ENCODE measurements around the gene NAB2. TPM values are rescaled to one million over a fixed set of nuclear protein-coding genes. Genes with fewer than 3 reads are reported as not detected.

Gene NAB2
- total and polyA plus RNA-seq, 4 donors = 18.0 to 42.8 (median 26.2) TPM

DNA sequence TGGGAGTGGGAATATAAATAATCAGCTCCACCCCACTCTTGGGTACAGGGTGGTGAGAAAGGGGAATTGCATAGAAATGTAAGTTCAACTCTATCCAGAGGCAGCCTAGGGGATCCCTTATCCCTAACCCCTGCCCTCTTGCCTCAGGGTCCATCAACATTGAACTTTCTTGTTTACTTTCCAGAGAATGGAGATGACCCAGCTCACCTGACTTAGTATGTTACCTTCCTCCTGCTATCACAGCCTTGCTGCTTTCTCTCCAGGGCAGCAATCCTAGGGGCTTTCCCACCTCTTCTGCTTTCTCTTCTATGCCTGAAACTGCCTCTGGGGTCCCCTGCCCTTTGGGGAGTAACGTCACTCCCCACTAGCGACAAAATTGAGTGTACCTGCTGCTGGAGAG is 42.0 kb downstream of the NAB2 start:
- DNase-seq (ENCODE audit: low read depth in 4 of 6, low spot score in 6 of 6) = no peak
- Histone ChIP-seq H3K36me3 (ENCODE audit: control insufficient read depth, insufficient read depth, low read length) (peaks cover 15% of the 10 kb centered on the region), H3K27me3 (ENCODE audit: control insufficient read depth, insufficient read depth, low read length) (no peaks in the 10 kb centered on the region), H3K4me1 (ENCODE audit: control insufficient read depth, insufficient read depth, low read length) (peaks cover 81% of the 10 kb centered on the region), H3K9me3 (ENCODE audit: control insufficient read depth, insufficient read depth, low read length) (no peaks in the 10 kb centered on the region), H3K4me3 (ENCODE audit: low read depth, low read length) (peak overlapping the region; percentile 96), H3K27ac (ENCODE audit: low read depth, low read length) (peak overlapping the region; percentile 90)
- no CpG with 5 or more reads among the region's 2 CpGs for WGBS (ENCODE audit: insufficient coverage)

DNA sequence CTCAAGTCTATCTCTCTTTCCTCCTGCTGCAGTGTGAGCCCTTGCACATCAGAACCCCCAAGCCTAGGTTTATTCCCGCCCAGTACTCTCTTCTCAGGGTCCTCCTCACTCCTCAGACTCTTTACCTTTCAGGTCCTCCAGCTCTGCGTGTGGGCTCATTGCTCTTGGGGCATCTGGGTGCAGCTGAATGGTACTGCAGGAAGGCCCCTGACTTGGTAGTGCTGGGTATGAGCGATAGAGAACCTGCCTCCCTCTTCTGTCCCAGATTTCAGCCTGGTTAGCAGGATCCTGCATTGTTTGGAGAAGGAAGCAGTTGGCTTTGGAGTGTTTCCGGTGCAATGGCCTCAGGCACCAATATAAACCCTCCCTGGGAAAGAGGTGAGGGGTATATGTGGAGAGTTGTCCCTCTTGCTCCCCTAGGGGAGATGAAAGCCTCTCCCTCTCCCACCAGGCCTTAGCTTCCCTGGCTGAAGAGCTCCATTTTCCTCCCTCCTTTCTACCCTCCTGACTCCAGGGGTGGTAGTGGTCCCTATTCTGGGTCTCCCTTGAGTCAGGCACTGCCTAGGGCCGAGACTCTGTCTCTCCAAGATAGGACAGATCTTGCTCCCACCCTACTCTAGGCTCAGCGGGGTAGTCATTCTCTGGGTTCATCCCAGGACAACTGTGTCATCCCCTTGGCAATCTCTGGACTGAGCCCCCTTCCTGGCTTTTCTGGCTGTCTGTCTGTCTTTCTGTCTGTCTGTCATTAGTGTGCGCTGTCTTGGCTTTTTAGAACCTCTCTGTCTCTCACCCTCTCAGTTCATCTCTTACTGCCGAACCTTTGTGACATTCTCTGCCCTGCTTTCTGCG is 43.2 kb downstream of the NAB2 start:
- Histone ChIP-seq H3K36me3 (ENCODE audit: control insufficient read depth, insufficient read depth, low read length) (peaks cover 21% of the 10 kb centered on the region), H3K4me1 (ENCODE audit: control insufficient read depth, insufficient read depth, low read length) (peaks cover 87% of the 10 kb centered on the region), H3K27ac (ENCODE audit: low read depth, low read length) (peak overlapping the region; percentile 90), H3K9me3 (ENCODE audit: control insufficient read depth, insufficient read depth, low read length) (no peaks in the 10 kb centered on the region), H3K4me3 (ENCODE audit: low read depth, low read length) (peak overlapping the region; percentile 1), H3K27me3 (ENCODE audit: control insufficient read depth, insufficient read depth, low read length) (no peaks in the 10 kb centered on the region)
- 60% methylated on average over 6 of the region's 9 CpGs for WGBS (ENCODE audit: insufficient coverage)
- DNase-seq (ENCODE audit: low read depth in 4 of 6, low spot score in 6 of 6) = no peak

DNA sequence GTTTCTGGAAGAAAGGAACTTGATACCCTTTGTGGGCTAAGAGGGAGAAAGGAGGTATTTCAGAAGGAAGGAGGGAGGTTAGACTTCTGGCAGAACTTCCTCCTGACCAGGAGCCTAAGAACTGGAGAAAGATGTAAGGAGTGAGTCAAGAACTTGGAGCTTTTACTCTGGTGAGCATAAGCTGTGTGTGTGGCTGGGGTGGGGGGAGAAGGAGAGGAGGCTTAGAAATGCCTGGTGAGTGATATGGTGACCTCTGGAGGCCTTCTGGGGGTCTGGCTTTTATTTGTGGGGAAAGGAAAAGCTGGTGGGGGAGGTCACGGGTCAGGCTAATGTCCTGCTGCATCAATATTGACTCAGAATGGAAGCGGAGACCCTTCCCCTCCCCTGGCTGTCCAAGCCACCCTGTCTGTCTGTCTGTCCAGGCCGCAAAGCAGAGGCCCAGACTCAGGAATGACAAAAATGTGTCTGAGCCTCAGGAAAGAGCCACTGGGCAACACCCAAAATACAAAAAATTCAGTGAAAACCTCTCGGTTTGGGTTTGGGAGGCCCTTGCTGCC is 44.2 kb downstream of the NAB2 start:
- H3K4me1 ChIP-seq (ENCODE audit: control insufficient read depth, insufficient read depth, low read length) = peaks cover 83% of the 10 kb centered on the region
- H3K9me3 ChIP-seq (ENCODE audit: control insufficient read depth, insufficient read depth, low read length) = no peaks in the 10 kb centered on the region
- WGBS (ENCODE audit: insufficient coverage) = 51% methylated on average over 3 of the region's 4 CpGs
- no peaks in the 10 kb centered on the region for H3K27me3 ChIP-seq (ENCODE audit: control insufficient read depth, insufficient read depth, low read length)
- no peak for DNase-seq (ENCODE audit: low read depth in 4 of 6, low spot score in 6 of 6)
- peak overlapping the region; percentile 90 for H3K27ac ChIP-seq (ENCODE audit: low read depth, low read length)
- peak overlapping the region; percentile 18 for H3K4me3 ChIP-seq (ENCODE audit: low read depth, low read length)
- peaks cover 28% of the 10 kb centered on the region for H3K36me3 ChIP-seq (ENCODE audit: control insufficient read depth, insufficient read depth, low read length)

DNA sequence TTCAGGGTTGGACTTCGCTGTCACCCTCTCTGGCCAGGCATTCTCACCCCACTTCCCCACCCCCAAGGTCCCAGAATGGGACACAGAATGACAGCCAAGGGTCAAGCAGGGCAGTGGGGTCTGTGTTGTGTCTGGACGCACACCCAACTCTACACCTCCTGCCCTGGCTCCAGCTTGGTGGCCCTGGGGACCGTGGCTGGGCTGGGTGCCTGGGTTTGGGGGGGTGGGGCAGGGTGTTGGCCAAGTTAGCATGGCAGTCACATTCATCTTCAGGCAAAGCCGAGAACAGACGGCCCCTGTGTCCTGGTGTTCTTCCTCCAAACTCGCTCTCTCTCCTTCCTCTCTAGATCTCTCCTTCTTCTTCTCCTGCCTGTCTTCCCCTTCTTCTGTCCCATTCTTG is 45.0 kb downstream of the NAB2 start:
- H3K27ac ChIP-seq (ENCODE audit: low read depth, low read length) = peak overlapping the region; percentile 90
- no peaks in the 10 kb centered on the region for H3K9me3 ChIP-seq (ENCODE audit: control insufficient read depth, insufficient read depth, low read length)
- DNase-seq (ENCODE audit: low read depth in 4 of 6, low spot score in 6 of 6) = peak in 2 of 6 donors; percentile 46 to 60
- H3K27me3 ChIP-seq (ENCODE audit: control insufficient read depth, insufficient read depth, low read length) = no peaks in the 10 kb centered on the region
- H3K4me1 ChIP-seq (ENCODE audit: control insufficient read depth, insufficient read depth, low read length) = peaks cover 84% of the 10 kb centered on the region
- peaks cover 36% of the 10 kb centered on the region for H3K36me3 ChIP-seq (ENCODE audit: control insufficient read depth, insufficient read depth, low read length)
- WGBS (ENCODE audit: insufficient coverage) = 26% methylated on average over 3 of the region's 6 CpGs
- no peak overlapping the region for H3K4me3 ChIP-seq (ENCODE audit: low read depth, low read length)

DNA sequence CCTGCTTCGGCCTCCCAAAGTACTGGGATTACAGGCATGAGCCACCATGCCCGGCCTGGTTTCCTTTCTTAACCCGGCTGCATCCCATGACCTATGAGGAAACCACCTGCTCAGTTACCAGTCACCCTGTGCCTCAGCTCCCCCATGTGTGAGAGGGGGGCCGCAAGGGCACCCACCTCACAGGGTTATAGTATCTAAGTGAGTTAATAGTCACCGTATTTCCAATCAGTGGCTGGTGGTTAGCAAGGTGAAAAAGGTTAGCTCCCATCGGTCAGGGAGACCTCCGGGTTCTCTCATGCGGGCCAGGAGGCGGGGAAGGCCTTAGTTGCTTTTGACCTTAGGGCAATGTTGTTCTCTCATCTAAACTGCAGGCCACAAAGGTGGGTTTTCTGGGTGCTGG is 46.0 kb downstream of the NAB2 start:
- peaks cover 78% of the 10 kb centered on the region for H3K4me1 ChIP-seq (ENCODE audit: control insufficient read depth, insufficient read depth, low read length)
- H3K4me3 ChIP-seq (ENCODE audit: low read depth, low read length) = no peak overlapping the region
- peak overlapping the region; percentile 90 for H3K27ac ChIP-seq (ENCODE audit: low read depth, low read length)
- DNase-seq (ENCODE audit: low read depth in 4 of 6, low spot score in 6 of 6) = no peak
- WGBS (ENCODE audit: insufficient coverage) = 74% methylated on average over 6 of the region's 9 CpGs
- H3K36me3 ChIP-seq (ENCODE audit: control insufficient read depth, insufficient read depth, low read length) = peaks cover 46% of the 10 kb centered on the region
- no peaks in the 10 kb centered on the region for H3K27me3 ChIP-seq (ENCODE audit: control insufficient read depth, insufficient read depth, low read length)
- H3K9me3 ChIP-seq (ENCODE audit: control insufficient read depth, insufficient read depth, low read length) = no peaks in the 10 kb centered on the region

DNA sequence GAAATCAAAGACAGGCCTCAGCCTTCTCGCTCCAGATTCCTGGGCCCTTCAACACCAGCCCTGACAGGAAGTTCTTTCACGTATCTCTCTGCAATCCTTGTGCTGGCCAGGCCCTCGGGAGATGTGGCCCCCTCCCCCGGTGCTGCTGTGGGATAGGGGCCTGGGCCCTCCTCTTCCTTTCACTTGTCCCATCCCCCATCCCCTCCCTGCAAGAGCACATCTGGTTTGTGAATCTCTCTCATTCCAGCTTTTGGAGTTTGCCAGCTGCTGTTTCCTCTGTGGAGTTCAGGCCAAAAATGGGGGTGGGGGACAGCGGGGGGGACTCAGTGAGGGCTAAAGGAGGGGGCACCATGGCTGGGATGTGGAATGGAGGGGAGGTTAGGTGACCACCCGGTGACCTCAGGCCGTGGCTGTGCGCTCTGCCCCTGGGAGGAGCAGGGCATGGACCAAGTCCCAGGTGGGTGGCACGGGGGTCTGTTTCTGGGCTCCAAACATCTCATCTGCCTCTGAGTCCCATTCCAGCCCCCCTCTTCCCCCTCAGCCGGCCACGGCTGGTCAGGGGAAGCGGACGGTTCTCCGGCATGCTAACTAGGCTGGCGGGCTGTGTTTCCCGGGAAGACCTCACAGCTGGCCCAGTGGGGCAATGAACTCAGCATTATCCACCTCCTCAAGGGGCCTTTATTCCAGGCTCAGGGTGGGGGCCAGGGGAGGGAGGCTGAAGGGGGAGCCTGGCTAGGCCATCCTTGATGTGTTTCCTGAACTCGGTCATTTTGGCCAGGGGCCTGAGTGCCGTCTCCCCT is 46.8 kb downstream of the NAB2 start:
- H3K4me3 ChIP-seq (ENCODE audit: low read depth, low read length) = no peak overlapping the region
- H3K27me3 ChIP-seq (ENCODE audit: control insufficient read depth, insufficient read depth, low read length) = no peaks in the 10 kb centered on the region
- 12% methylated on average over 8 of the region's 18 CpGs for whole genome bisulfite sequencing (ENCODE audit: insufficient coverage)
- peaks cover 70% of the 10 kb centered on the region for H3K4me1 ChIP-seq (ENCODE audit: control insufficient read depth, insufficient read depth, low read length)
- H3K9me3 ChIP-seq (ENCODE audit: control insufficient read depth, insufficient read depth, low read length) = no peaks in the 10 kb centered on the region
- H3K27ac ChIP-seq (ENCODE audit: low read depth, low read length) = peak overlapping the region; percentile 90
- H3K36me3 ChIP-seq (ENCODE audit: control insufficient read depth, insufficient read depth, low read length) = peaks cover 53% of the 10 kb centered on the region
- peak in 5 of 6 donors; percentile 62 to 92 (median 78) for DNase-seq (ENCODE audit: low read depth in 4 of 6, low spot score in 6 of 6)

DNA sequence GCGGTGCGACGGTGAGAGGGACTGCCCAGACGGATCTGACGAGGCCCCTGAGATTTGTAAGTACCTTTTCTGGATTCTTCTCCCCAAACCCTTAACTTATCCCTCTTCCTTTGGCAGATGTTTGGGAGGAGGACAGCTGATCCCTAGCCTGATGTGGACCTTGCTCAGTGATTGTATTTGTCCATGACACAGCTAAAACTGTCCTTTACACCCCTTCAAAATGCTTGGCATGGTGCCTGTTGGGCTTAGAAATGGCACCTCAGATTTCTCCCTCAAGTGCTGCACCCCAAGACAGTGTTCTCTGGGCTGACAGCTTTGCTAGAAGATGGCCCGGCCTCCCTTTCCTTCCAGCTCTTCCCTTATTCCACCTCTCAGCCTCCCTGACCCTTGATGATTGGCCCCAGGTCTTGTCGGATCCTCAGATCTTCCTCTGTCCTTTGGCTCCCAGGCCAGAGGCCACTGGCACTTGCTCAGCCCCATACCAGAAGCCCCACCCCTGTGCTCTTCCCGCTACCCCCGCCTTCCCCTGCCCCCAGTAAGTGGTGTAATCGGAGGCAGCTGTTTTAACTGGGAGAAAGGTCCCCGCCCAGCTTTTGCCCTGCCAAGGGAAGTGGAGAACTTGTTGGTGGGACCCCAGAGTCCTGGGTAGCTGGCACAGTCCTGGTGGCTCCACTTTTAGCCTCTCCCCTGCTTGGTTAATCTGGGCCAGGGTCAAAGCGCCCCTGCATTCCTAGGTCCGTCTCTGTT is 49.8 kb downstream of the NAB2 start:
- Histone ChIP-seq H3K4me1 (ENCODE audit: control insufficient read depth, insufficient read depth, low read length) (peaks cover 69% of the 10 kb centered on the region), H3K27me3 (ENCODE audit: control insufficient read depth, insufficient read depth, low read length) (no peaks in the 10 kb centered on the region), H3K36me3 (ENCODE audit: control insufficient read depth, insufficient read depth, low read length) (peaks cover 74% of the 10 kb centered on the region), H3K4me3 (ENCODE audit: low read depth, low read length) (no peak overlapping the region), H3K27ac (ENCODE audit: low read depth, low read length) (peak overlapping the region; percentile 6), H3K9me3 (ENCODE audit: control insufficient read depth, insufficient read depth, low read length) (no peaks in the 10 kb centered on the region)
- no peak for DNase-seq (ENCODE audit: low read depth in 4 of 6, low spot score in 6 of 6)
- 67% methylated on average over 6 of the region's 13 CpGs for WGBS (ENCODE audit: insufficient coverage)

DNA sequence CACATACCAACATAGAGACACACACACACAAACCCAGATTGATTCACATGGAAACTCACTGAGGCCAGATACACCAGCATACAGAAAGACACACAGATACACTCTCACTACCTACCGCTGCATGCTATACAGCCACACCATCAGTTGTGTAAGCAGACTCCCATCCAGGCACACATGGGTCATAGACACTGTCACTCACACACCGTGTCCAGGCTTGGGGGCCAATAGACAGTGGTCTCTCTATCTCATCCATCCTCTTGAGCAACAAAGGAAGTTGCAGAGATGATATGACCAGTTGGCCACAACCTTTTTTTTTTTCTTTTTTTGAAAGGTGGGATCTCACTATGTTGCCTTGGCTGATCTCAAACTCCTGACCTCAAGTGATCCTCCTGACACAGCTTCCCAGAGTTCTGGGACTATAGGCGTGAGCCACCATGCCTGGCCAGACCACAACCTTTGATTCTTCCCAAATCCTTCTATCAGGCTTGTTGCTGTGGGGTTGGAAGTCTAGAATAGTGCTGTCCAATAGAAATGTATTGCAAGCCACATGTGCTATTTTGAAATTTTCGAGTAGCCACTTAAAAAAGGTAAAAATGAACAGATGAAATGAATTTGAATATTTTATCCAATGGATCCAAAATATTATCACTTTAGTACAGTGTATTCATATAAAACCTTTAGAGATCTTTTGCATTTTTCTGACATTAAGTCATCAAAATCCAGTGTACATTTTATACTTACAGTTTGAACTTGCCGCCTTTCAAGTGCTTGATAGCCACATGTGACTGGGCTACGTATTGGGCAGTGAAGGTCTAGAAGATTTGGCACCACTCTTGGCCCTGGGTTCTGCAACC is 51.1 kb downstream of the NAB2 start:
- 85% methylated on average over 3 of the region's 6 CpGs for WGBS (ENCODE audit: insufficient coverage)
- H3K36me3 ChIP-seq (ENCODE audit: control insufficient read depth, insufficient read depth, low read length) = peaks cover 83% of the 10 kb centered on the region
- H3K4me1 ChIP-seq (ENCODE audit: control insufficient read depth, insufficient read depth, low read length) = peaks cover 60% of the 10 kb centered on the region
- no peaks in the 10 kb centered on the region for H3K27me3 ChIP-seq (ENCODE audit: control insufficient read depth, insufficient read depth, low read length)
- no peaks in the 10 kb centered on the region for H3K9me3 ChIP-seq (ENCODE audit: control insufficient read depth, insufficient read depth, low read length)
- no peak overlapping the region for H3K27ac ChIP-seq (ENCODE audit: low read depth, low read length)
- no peak for DNase-seq (ENCODE audit: low read depth in 4 of 6, low spot score in 6 of 6)
- H3K4me3 ChIP-seq (ENCODE audit: low read depth, low read length) = no peak overlapping the region
